ENCODE results near the gene SLIT1.
A peak's percentile ranks its signal among the peaks of the same experiment; 100 is the strongest.

The SLIT1 gene

GRCh38 chr10:97199152-97199551 is 13.4 kb upstream of the SLIT1 start:
- H3K27me3 ChIP-seq (ENCODE audit: insufficient read depth, low read length), result peaks cover 56% of the 10 kb centered on the region
- no peaks in the 10 kb centered on the region for H3K36me3 ChIP-seq (ENCODE audit: insufficient read depth, low read length)
- no peaks in the 10 kb centered on the region for H3K4me1 ChIP-seq (ENCODE audit: control insufficient read depth, insufficient read depth, low read length, unreplicated experiment)
- no peak overlapping the region for H2AFZ ChIP-seq (ENCODE audit: low read length, unreplicated experiment)
- H3K79me2 ChIP-seq (ENCODE audit: control insufficient read depth, insufficient read depth, low read length, unreplicated experiment), result no peaks in the 10 kb centered on the region
- no peak overlapping the region for H3K4me3 ChIP-seq (ENCODE audit: low read depth, low read length)
- H3K27ac ChIP-seq (ENCODE audit: low read depth, low read length), result no peak overlapping the region

GRCh38 chr10:97197030-97197500 is 11.3 kb upstream of the SLIT1 start:
- Histone ChIP-seq H3K36me3 (ENCODE audit: insufficient read depth, low read length) (no peaks in the 10 kb centered on the region), H2AFZ (ENCODE audit: low read length, unreplicated experiment) (no peak overlapping the region), H3K27me3 (ENCODE audit: insufficient read depth, low read length) (peaks cover 55% of the 10 kb centered on the region), H3K27ac (ENCODE audit: low read depth, low read length) (no peak overlapping the region), H3K79me2 (ENCODE audit: control insufficient read depth, insufficient read depth, low read length, unreplicated experiment) (no peaks in the 10 kb centered on the region), H3K4me3 (ENCODE audit: low read depth, low read length) (no peak overlapping the region), H3K4me1 (ENCODE audit: control insufficient read depth, insufficient read depth, low read length, unreplicated experiment) (no peaks in the 10 kb centered on the region)

- Histone ChIP-seq H3K27ac (ENCODE audit: low read depth, low read length) (no peak overlapping the region), H3K4me3 (ENCODE audit: low read depth, low read length) (peak overlapping the region; percentile 74), H3K4me1 (ENCODE audit: control insufficient read depth, insufficient read depth, low read length, unreplicated experiment) (no peaks in the 10 kb centered on the region)
Measured at GRCh38 chr10:97196223-97197029, 10.7 kb upstream of the SLIT1 start.

GRCh38 chr10:97195706-97196222 is 10.0 kb upstream of the SLIT1 start:
- Histone ChIP-seq H3K4me3 (ENCODE audit: low read depth, low read length) (peak overlapping the region; percentile 74), H3K27ac (ENCODE audit: low read depth, low read length) (no peak overlapping the region), H3K27me3 (ENCODE audit: insufficient read depth, low read length) (peaks cover 66% of the 10 kb centered on the region), H3K4me1 (ENCODE audit: control insufficient read depth, insufficient read depth, low read length, unreplicated experiment) (no peaks in the 10 kb centered on the region), H2AFZ (ENCODE audit: low read length, unreplicated experiment) (peak overlapping the region; percentile 55), H3K79me2 (ENCODE audit: control insufficient read depth, insufficient read depth, low read length, unreplicated experiment) (no peaks in the 10 kb centered on the region), H3K36me3 (ENCODE audit: insufficient read depth, low read length) (no peaks in the 10 kb centered on the region)

More at GRCh38 chr10:97196223-97197029, 10.7 kb upstream of the SLIT1 start:
- Histone ChIP-seq H3K36me3 (ENCODE audit: insufficient read depth, low read length) (no peaks in the 10 kb centered on the region), H3K27me3 (ENCODE audit: insufficient read depth, low read length) (peaks cover 61% of the 10 kb centered on the region), H2AFZ (ENCODE audit: low read length, unreplicated experiment) (peak overlapping the region; percentile 55), H3K79me2 (ENCODE audit: control insufficient read depth, insufficient read depth, low read length, unreplicated experiment) (no peaks in the 10 kb centered on the region)

- no peaks in the 10 kb centered on the region for H3K4me1 ChIP-seq (ENCODE audit: control insufficient read depth, insufficient read depth, low read length, unreplicated experiment)
- H3K27me3 ChIP-seq (ENCODE audit: insufficient read depth, low read length), result peaks cover 70% of the 10 kb centered on the region
- no peaks in the 10 kb centered on the region for H3K79me2 ChIP-seq (ENCODE audit: control insufficient read depth, insufficient read depth, low read length, unreplicated experiment)
- no peaks in the 10 kb centered on the region for H3K36me3 ChIP-seq (ENCODE audit: insufficient read depth, low read length)
- no peak overlapping the region for H3K4me3 ChIP-seq (ENCODE audit: low read depth, low read length)
- H2AFZ ChIP-seq (ENCODE audit: low read length, unreplicated experiment), result no peak overlapping the region
- H3K27ac ChIP-seq (ENCODE audit: low read depth, low read length), result no peak overlapping the region
Measured at GRCh38 chr10:97192952-97193435, 7.2 kb upstream of the SLIT1 start.

- Histone ChIP-seq H3K79me2 (ENCODE audit: control insufficient read depth, insufficient read depth, low read length, unreplicated experiment) (no peaks in the 10 kb centered on the region), H3K4me3 (ENCODE audit: low read depth, low read length) (no peak overlapping the region), H3K27me3 (ENCODE audit: insufficient read depth, low read length) (peaks cover 78% of the 10 kb centered on the region), H3K4me1 (ENCODE audit: control insufficient read depth, insufficient read depth, low read length, unreplicated experiment) (no peaks in the 10 kb centered on the region), H2AFZ (ENCODE audit: low read length, unreplicated experiment) (no peak overlapping the region), H3K27ac (ENCODE audit: low read depth, low read length) (no peak overlapping the region), H3K36me3 (ENCODE audit: insufficient read depth, low read length) (no peaks in the 10 kb centered on the region)
Measured at GRCh38 chr10:97190450-97190849, 4.7 kb upstream of the SLIT1 start.

- no peaks in the 10 kb centered on the region for H3K4me1 ChIP-seq (ENCODE audit: control insufficient read depth, insufficient read depth, low read length, unreplicated experiment)
- no peak overlapping the region for H3K4me3 ChIP-seq (ENCODE audit: low read depth, low read length)
- H3K27ac ChIP-seq (ENCODE audit: low read depth, low read length), result no peak overlapping the region
- peaks cover 90% of the 10 kb centered on the region for H3K27me3 ChIP-seq (ENCODE audit: insufficient read depth, low read length)
- no peaks in the 10 kb centered on the region for H3K36me3 ChIP-seq (ENCODE audit: insufficient read depth, low read length)
- no peaks in the 10 kb centered on the region for H3K79me2 ChIP-seq (ENCODE audit: control insufficient read depth, insufficient read depth, low read length, unreplicated experiment)
- H2AFZ ChIP-seq (ENCODE audit: low read length, unreplicated experiment), result no peak overlapping the region
Measured at GRCh38 chr10:97188261-97188711, 2.5 kb upstream of the SLIT1 start.

GRCh38 chr10:97186911-97187310 is 1.2 kb upstream of the SLIT1 start:
- Histone ChIP-seq H3K27me3 (ENCODE audit: insufficient read depth, low read length) (peaks cover 84% of the 10 kb centered on the region), H3K79me2 (ENCODE audit: control insufficient read depth, insufficient read depth, low read length, unreplicated experiment) (no peaks in the 10 kb centered on the region), H3K4me3 (ENCODE audit: low read depth, low read length) (no peak overlapping the region), H3K4me1 (ENCODE audit: control insufficient read depth, insufficient read depth, low read length, unreplicated experiment) (no peaks in the 10 kb centered on the region), H3K36me3 (ENCODE audit: insufficient read depth, low read length) (no peaks in the 10 kb centered on the region), H2AFZ (ENCODE audit: low read length, unreplicated experiment) (no peak overlapping the region), H3K27ac (ENCODE audit: low read depth, low read length) (no peak overlapping the region)

- H3K4me3 ChIP-seq (ENCODE audit: low read depth, low read length), result no peak overlapping the region
- no peaks in the 10 kb centered on the region for H3K4me1 ChIP-seq (ENCODE audit: control insufficient read depth, insufficient read depth, low read length, unreplicated experiment)
- no peaks in the 10 kb centered on the region for H3K36me3 ChIP-seq (ENCODE audit: insufficient read depth, low read length)
- H3K27ac ChIP-seq (ENCODE audit: low read depth, low read length), result no peak overlapping the region
- H3K79me2 ChIP-seq (ENCODE audit: control insufficient read depth, insufficient read depth, low read length, unreplicated experiment), result no peaks in the 10 kb centered on the region
- no peak overlapping the region for H2AFZ ChIP-seq (ENCODE audit: low read length, unreplicated experiment)
- H3K27me3 ChIP-seq (ENCODE audit: insufficient read depth, low read length), result peaks cover 76% of the 10 kb centered on the region
Measured at GRCh38 chr10:97184971-97185325, 811 bp downstream of the SLIT1 start.

GRCh38 chr10:97183314-97183713 is 2.4 kb downstream of the SLIT1 start:
- H3K36me3 ChIP-seq (ENCODE audit: insufficient read depth, low read length), result no peaks in the 10 kb centered on the region

More at GRCh38 chr10:97183314-97183713, 2.4 kb downstream of the SLIT1 start:
- no peak overlapping the region for H2AFZ ChIP-seq (ENCODE audit: low read length, unreplicated experiment)
- H3K27ac ChIP-seq (ENCODE audit: low read depth, low read length), result no peak overlapping the region
- no peak overlapping the region for H3K4me3 ChIP-seq (ENCODE audit: low read depth, low read length)
- H3K79me2 ChIP-seq (ENCODE audit: control insufficient read depth, insufficient read depth, low read length, unreplicated experiment), result no peaks in the 10 kb centered on the region
- peaks cover 82% of the 10 kb centered on the region for H3K27me3 ChIP-seq (ENCODE audit: insufficient read depth, low read length)
- H3K4me1 ChIP-seq (ENCODE audit: control insufficient read depth, insufficient read depth, low read length, unreplicated experiment), result no peaks in the 10 kb centered on the region

All from ACC112 (cell line).